ENCODE results near the gene HIPK4.
"Not testable (repeated sequence)": the region's sequence is repeated elsewhere in the genome, so short reads cannot be mapped to it uniquely, and the experiment has no call there.

Gene HIPK4

GRCh38 chr19:40416918-40417642 lies 27.1 kb upstream of the HIPK4 start:
- DNase-seq: peak; percentile 49

DNA sequence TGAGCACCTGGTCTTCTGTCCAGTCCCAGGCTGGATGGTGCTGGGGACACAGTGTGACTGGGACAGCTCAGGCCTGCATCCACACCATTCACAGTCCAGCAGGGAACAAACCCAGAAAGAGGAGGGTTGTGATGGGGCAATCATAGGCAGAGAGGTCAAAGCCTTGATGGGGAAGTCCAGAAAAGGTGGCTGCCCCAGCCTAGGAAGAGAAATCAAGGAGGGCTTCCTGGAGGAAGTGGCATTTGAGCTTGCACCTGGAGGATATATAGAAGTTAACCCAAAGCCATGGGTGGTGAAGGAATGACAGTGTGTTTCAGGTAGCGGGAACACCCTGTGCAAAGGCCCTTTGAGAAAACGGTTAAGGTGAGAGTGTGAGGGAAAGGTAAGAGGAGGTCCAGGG lies 25.8 kb upstream of the HIPK4 start:
- no peak for DNase-seq

DNA sequence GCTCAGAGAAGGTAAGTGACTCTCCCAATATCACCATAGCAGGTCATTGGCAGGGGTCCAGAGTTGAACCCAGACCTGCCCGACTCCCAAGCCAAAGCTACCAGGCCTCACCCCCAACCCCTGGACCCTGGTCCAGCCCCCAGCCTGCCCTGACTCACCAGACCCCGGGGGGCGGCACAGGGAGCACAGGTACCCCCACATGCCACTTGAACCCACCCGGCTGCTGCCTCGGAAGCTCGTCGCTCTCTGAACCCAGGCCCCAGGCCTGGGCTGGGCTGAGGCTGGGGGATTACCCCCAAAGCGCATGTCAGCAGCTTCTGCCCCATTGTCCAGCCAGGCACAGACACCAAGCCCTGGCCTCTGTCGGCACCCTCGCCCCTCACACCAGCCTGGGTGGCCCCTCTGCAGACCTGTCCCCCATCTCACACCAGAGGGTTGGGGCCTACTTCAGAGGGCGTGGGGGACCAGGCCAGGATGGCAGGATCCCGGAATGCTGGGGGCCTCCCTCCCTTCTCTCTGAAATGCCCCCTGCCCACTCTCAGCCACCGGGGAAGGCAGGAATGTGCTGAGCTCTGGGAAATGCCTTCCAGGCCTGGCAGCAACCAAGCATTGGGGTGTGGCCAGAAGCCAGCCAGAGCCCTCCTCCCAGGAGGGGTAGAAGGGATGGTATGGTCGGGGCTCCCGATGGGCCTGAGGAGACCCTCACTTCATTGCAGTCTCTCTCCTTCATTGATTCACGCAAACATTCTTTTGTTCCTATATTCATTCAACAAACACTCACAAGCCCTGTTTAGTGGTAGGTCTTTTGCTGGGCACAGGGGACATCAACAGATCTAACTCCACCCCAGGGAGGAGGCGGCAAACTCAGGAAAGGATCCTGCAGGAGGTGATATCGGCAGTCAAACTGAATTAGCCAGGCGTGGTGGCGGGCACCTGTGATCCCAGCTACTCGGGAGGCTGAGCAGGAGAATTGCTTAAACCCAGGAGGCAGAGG lies 24.9 kb upstream of the HIPK4 start:
- DNase-seq: no peak

DNA sequence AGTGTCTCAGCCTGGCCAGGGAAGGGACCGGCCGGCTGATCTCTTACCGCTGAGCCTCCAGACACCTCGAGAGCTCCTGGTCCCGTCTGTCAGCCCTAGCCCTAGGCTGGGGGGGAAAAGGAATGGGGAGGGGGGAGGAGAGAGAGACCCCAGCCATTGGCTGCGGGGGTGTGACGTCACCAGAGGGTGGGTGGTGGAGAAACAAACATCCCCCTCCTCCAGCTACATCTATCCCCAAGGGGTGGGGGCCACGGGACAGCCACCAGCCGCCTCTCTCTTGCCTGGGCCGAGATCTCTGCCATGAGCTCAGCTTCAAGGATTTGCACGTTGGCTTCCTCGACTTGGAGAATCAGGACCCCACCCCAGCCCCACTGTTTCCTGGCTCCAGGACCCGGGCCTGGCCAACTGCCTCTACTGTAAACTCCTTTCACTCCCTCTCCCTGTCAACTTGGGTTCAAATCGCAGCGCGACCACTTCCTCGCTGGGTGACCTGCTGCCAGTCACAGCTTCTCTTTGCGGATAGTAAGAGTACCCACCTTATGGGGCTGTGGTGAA lies 23.4 kb upstream of the HIPK4 start, which contains the start of gene PRX:
TSS of gene PRX (minus strand) at position 88 of the 555 bp plus-strand sequence. CDS start 5,446 bp downstream, outside the sequence.
- no peak for DNase-seq

DNA sequence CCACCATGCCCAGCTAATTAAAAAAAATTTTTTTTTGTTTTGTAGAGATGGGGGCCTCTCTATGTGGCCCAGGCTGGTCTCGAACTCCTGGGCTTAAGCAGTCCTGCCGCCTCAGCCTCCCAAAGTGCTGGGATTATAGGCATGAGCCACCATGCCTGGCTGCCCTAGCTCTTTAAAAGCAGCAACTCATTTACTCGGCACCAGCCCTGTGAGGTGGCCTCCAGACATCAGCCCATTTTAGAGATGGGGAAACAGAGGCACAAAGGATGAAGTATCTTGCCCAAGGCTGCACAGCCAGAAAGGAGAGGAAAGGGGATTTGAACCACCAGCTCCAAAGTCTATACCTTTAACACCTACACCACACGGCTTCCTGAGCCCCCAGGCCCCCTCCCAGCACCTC lies 22.9 kb upstream of the HIPK4 start:
- DNase-seq: no peak

- no peak for DNase-seq
These were observed 22.0 kb upstream of the HIPK4 start for GRCh38 chr19:40411958-40412499.

DNA sequence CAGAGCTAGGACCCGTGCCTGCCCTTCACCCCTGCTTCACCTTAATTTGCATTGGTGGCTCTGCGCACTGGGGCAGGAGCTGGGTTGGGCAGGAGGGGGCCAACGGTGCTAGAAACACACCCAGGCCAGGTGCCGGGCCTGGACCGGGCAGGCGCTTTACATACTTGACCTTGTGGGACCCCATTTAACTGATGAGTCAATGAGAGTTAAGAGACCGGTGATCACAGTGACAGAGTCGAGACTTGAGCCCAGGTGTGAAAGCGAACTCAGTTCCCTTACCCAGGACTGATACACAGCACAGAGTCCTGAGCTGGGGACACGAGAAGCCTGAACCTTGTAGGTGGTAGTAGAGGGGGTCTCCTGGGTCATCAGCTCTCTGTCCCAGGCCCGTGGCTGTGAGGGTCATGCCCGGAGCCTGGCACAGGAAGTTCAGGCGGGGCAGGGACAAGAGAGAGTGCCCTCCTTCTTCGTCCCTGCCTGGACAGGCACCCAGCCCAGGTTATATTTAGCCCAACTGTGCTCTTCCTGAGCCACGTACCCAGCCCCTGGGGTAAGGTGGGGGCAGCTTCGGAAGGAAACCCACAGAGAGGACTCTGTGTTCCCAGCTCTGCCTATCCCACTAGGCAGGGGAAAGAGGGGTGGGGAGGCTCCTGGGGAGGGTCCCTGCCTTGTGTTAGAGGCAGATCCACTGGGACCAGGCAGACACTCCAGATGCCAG lies 21.3 kb upstream of the HIPK4 start:
- no peak for DNase-seq

DNA sequence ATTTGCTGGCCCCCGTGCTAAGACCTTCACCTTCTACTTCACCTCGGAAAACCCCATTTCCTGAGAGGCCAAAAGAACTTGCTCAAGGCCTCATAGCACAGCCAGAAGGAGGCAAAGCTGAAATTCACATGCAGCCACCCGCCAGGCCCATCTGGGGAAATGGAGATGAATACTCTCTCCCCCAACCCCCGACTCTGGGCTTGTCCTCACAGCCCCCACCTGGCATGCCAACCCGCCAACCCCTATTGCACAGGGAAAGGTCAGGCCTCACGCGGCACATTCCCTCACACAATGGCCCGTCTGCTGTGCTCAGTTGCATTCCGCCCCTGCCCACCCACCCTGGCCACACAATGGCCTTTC lies 20.0 kb upstream of the HIPK4 start:
- DNase-seq: peak; percentile 31

DNA sequence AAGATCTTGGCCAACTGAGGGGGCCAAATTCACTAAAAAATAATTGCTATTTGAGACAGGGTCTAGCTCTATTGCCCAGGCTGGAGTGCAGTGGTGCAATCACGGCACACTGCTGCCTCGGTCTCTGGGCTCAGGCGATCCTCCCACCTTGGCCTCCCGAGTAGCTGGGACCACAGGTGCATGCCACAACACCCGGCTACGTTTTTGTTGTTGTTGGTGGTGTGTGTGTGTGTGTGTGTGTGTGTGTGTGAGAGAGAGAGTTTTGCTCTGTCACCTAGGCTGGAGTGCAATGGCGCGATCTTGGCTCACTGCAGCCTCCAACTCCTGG lies 18.6 kb upstream of the HIPK4 start:
- DNase-seq: not testable (repeated sequence)

- DNase-seq: peak; percentile 4
These were observed 18.0 kb upstream of the HIPK4 start for GRCh38 chr19:40407714-40408597.

GRCh38 chr19:40403262-40403984 lies 13.4 kb upstream of the HIPK4 start:
- DNase-seq: peak; percentile 21

- DNase-seq: no peak
These were observed 10.6 kb upstream of the HIPK4 start for GRCh38 chr19:40400559-40400958.

GRCh38 chr19:40398417-40399131 lies 8.6 kb upstream of the HIPK4 start:
- no peak for DNase-seq

GRCh38 chr19:40397568-40397906 lies 7.6 kb upstream of the HIPK4 start:
- no peak for DNase-seq

DNA sequence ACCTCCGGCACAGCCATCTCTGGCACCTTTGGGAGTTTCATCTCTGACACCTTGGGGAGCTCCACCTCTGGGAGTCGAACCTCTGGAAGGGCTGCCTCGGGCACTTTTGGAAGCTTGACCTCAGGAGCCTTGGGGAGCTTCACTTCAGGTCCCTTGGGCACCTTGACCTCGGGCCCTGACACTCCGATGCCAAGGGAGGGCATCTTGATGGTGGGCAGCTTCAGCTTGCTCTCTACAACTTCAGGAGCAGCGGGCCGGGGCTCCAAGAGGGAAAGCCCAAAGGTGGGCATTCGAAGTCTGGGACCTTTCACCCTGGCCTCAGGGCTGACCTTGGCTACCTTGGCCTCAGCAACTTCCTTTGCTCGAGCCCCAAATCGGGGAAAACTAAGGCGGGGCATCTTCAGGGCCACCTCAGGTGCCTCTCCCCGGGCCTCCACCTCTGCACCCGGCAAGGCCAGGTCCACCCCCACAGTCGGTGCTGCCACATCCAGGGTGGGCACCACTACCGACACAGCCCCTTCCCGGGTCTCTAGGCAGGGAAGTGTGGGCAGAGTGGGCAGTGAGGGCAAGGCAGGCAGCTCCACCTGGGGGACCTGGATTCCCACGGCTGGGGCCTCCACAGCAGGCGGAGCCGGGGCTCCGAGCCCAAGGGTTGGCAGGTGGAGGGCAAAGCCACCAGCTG lies 7.0 kb upstream of the HIPK4 start:
- no peak for DNase-seq

- DNase-seq: no peak
These were observed 6.0 kb upstream of the HIPK4 start for GRCh38 chr19:40395956-40396355.

GRCh38 chr19:40394816-40395210 lies 4.8 kb upstream of the HIPK4 start:
- DNase-seq: no peak

GRCh38 chr19:40393894-40394815 lies 4.2 kb upstream of the HIPK4 start:
- no peak for DNase-seq

Measured in GF-D8 (cell line).